HL-60 (cell line): Measurements from ENCODE around the gene FBXL7.

Source experiments
- GABPA ChIP-seq: IDR thresholded peaks from 2 replicates; pipeline ENCODE4 v1.6.1; 2012; ENCODE audit warnings: low read depth
- POLR2AphosphoS5 ChIP-seq: IDR thresholded peaks from 2 replicates; pipeline ENCODE4 v1.6.1; 2012; ENCODE audit warnings: low read depth
- SPI1 ChIP-seq: IDR thresholded peaks from 2 replicates; pipeline ENCODE4 v1.6.1; 2012; ENCODE audit warnings: low read depth, mild to moderate bottlenecking, borderline replicate concordance
- TF ChIP-seq, protein P1 (sequence below): IDR thresholded peaks from one replicate; pipeline ENCODE4 v1.5.1; 2011; ENCODE audit warnings: low read length, control low read depth, inconsistent platforms; ENCODE audit not compliant: insufficient read depth
- TF ChIP-seq, protein P2 (sequence below): IDR thresholded peaks from 2 replicates; pipeline ENCODE4 v1.6.1; 2012; ENCODE audit warnings: low read depth; ENCODE audit not compliant: insufficient replicate concordance

DNA sequence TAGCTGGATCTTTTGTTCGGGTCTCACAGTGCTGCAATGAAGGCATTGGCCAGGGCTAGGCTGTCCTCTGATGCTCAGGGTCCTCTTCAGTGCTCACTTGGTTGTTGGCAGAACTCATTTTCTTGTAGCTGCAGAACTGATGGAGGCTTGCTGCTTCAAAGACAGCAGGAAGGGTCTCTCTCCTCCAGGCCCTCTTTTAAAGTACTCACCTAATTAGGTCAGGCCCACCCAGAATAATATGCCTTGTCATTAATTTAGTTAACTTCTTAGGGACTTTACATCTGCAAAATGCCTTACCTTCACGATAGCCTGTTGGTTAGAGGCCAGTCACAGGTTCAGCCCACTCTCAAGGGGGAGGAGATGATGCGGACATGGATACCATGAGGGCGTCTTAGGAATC, 114.7 kb downstream of the FBXL7 start:
- TF ChIP-seq, protein P1, sequence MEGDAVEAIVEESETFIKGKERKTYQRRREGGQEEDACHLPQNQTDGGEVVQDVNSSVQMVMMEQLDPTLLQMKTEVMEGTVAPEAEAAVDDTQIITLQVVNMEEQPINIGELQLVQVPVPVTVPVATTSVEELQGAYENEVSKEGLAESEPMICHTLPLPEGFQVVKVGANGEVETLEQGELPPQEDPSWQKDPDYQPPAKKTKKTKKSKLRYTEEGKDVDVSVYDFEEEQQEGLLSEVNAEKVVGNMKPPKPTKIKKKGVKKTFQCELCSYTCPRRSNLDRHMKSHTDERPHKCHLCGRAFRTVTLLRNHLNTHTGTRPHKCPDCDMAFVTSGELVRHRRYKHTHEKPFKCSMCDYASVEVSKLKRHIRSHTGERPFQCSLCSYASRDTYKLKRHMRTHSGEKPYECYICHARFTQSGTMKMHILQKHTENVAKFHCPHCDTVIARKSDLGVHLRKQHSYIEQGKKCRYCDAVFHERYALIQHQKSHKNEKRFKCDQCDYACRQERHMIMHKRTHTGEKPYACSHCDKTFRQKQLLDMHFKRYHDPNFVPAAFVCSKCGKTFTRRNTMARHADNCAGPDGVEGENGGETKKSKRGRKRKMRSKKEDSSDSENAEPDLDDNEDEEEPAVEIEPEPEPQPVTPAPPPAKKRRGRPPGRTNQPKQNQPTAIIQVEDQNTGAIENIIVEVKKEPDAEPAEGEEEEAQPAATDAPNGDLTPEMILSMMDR: no peak
- TF ChIP-seq POLR2AphosphoS5: no peak
- no peak for TF ChIP-seq GABPA
- TF ChIP-seq SPI1: no peak
- TF ChIP-seq, protein P2, sequence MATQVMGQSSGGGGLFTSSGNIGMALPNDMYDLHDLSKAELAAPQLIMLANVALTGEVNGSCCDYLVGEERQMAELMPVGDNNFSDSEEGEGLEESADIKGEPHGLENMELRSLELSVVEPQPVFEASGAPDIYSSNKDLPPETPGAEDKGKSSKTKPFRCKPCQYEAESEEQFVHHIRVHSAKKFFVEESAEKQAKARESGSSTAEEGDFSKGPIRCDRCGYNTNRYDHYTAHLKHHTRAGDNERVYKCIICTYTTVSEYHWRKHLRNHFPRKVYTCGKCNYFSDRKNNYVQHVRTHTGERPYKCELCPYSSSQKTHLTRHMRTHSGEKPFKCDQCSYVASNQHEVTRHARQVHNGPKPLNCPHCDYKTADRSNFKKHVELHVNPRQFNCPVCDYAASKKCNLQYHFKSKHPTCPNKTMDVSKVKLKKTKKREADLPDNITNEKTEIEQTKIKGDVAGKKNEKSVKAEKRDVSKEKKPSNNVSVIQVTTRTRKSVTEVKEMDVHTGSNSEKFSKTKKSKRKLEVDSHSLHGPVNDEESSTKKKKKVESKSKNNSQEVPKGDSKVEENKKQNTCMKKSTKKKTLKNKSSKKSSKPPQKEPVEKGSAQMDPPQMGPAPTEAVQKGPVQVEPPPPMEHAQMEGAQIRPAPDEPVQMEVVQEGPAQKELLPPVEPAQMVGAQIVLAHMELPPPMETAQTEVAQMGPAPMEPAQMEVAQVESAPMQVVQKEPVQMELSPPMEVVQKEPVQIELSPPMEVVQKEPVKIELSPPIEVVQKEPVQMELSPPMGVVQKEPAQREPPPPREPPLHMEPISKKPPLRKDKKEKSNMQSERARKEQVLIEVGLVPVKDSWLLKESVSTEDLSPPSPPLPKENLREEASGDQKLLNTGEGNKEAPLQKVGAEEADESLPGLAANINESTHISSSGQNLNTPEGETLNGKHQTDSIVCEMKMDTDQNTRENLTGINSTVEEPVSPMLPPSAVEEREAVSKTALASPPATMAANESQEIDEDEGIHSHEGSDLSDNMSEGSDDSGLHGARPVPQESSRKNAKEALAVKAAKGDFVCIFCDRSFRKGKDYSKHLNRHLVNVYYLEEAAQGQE: no peak
